Ovary (tissue), 3 donors: ENCODE measurements around the gene PRKD2.

ENCODE experiments used
- EP300 ChIP-seq: sonication (generic); formaldehyde crosslinking; IDR thresholded peaks from one replicate; pipeline ENCODE4 v1.6.1; 2017; ENCODE audit warnings: antibody characterized with exemption
- POLR2A ChIP-seq: fragments of 450-650 bp; IDR thresholded peaks from one replicate; pipeline ENCODE4 v1.6.1; 2017; ENCODE audit warnings: antibody characterized with exemption, mild to moderate bottlenecking, moderate library complexity
- TF ChIP-seq, protein P1 (sequence below), 3 donors: fragments of 450-650 bp in 2 of 3; fragments of 200-600 bp in 1 of 3; IDR thresholded peaks; one replicate each; pipeline versions ENCODE4 v1.5.1 to v1.8.0; 2016 to 2022; ENCODE audit warnings: antibody characterized with exemption in 3 of 3, mild to moderate bottlenecking in 1 of 3
- donor health status: DM: no; HTN: no; CAD: no.

DNA sequence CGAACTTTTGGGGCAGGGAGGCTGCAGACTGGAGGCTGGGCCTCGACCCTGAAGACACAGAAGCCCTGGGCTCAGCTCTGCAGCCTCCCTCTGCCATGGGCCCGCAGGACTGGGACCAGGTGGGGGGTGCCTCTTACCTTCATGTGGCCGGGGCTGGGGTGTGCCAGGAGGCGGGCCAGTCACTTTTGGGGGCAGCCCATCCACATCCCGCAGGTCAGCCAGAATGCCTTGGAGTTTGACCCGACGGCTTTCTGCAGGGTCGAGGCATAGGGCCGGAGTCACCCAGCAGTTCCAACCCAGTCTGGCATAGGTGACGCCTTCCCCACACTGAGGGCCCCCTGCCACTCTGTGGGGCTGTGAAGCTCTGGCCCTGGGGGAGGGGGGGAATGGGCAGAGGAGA is 10.8 kb upstream of the PRKD2 start:
- TF ChIP-seq POLR2A (no peak), EP300 (no peak)
- TF ChIP-seq, protein P1, sequence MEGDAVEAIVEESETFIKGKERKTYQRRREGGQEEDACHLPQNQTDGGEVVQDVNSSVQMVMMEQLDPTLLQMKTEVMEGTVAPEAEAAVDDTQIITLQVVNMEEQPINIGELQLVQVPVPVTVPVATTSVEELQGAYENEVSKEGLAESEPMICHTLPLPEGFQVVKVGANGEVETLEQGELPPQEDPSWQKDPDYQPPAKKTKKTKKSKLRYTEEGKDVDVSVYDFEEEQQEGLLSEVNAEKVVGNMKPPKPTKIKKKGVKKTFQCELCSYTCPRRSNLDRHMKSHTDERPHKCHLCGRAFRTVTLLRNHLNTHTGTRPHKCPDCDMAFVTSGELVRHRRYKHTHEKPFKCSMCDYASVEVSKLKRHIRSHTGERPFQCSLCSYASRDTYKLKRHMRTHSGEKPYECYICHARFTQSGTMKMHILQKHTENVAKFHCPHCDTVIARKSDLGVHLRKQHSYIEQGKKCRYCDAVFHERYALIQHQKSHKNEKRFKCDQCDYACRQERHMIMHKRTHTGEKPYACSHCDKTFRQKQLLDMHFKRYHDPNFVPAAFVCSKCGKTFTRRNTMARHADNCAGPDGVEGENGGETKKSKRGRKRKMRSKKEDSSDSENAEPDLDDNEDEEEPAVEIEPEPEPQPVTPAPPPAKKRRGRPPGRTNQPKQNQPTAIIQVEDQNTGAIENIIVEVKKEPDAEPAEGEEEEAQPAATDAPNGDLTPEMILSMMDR (IDR thresholded peaks at IDR 0.05), result no peak
